Neural cell (in vitro differentiated cells): Measurements from ENCODE around the gene RPS6KA3. TPM values are rescaled to one million over a fixed set of nuclear protein-coding genes. Genes with fewer than 3 reads are reported as not detected.

Experiments
- H2AFZ ChIP-seq: fragments of 200-600, 300-800 bp; sonication (generic), shearing (Covaris generic); 2 replicates; pipeline ENCODE4 v1.6.0; 2014; ENCODE audit warnings: low read depth, mild to moderate bottlenecking, antibody characterized with exemption, low read length, moderate library complexity
- H3F3A ChIP-seq: fragments of 200-600 bp; shearing (Covaris generic); 2 replicates; pipeline ENCODE4 v1.6.1; 2016; ENCODE audit warnings: mild to moderate bottlenecking, moderate library complexity, mixed read lengths, antibody characterized with exemption, low read length; ENCODE audit not compliant: insufficient read depth, poor library complexity, severe bottlenecking
- H3K27ac ChIP-seq: fragments of 200-600, 300-800 bp; sonication (generic), shearing (Covaris generic); 2 replicates; pipeline ENCODE4 v1.5.1; 2014; ENCODE audit warnings: mild to moderate bottlenecking, low read length, moderate library complexity
- H3K27me3 ChIP-seq: fragments of 300-800, 200-600 bp; sonication (generic), shearing (Covaris generic); 2 replicates; pipeline ENCODE4 v1.6.0; 2014; ENCODE audit warnings: mild to moderate bottlenecking, low read depth, low read length, moderate library complexity; ENCODE audit not compliant: insufficient read depth
- H3K36me3 ChIP-seq: fragments of 300-800, 200-600 bp; sonication (generic), shearing (Covaris generic); 2 replicates; pipeline ENCODE4 v1.5.1; 2014; ENCODE audit warnings: mild to moderate bottlenecking, antibody characterized with exemption, low read length, moderate library complexity; ENCODE audit not compliant: insufficient read depth
- H3K4me2 ChIP-seq: fragments of 300-800, 200-600 bp; sonication (generic), shearing (Covaris generic); 2 replicates; pipeline ENCODE4 v1.6.0; 2014; ENCODE audit warnings: mild to moderate bottlenecking, low read length
- H3K4me3 ChIP-seq: fragments of 300-800, 200-600 bp; sonication (generic), shearing (Covaris generic); 2 replicates; pipeline ENCODE4 v1.5.1; 2014; ENCODE audit warnings: mild to moderate bottlenecking, low read length, moderate library complexity
- H3K79me2 ChIP-seq: fragments of 200-600 bp; shearing (Covaris generic); replicated peaks from 2 replicates; pipeline ENCODE4 v1.6.0; 2014; ENCODE audit warnings: mild to moderate bottlenecking, low read length, moderate library complexity; ENCODE audit not compliant: insufficient read depth
- H3K9ac ChIP-seq: fragments of 300-800, 200-600 bp; sonication (generic), shearing (Covaris generic); 2 replicates; pipeline ENCODE4 v1.6.1; 2016; ENCODE audit warnings: mild to moderate bottlenecking, low read length, mixed read lengths
- H3K9me2 ChIP-seq: fragments of 200-600 bp; shearing (Covaris generic); 2 replicates; pipeline ENCODE4 v1.6.1; 2016; ENCODE audit warnings: mild to moderate bottlenecking, low read length, mixed read lengths; ENCODE audit not compliant: insufficient read depth
- H3K9me3 ChIP-seq: fragments of 200-600, 300-800 bp; sonication (generic), shearing (Covaris generic); 2 replicates; pipeline ENCODE4 v1.6.1; 2016; ENCODE audit warnings: mild to moderate bottlenecking, mixed run types, low read length, moderate library complexity, mixed read lengths
- H4K20me1 ChIP-seq: fragments of 200-600 bp; shearing (Covaris generic); 2 replicates; pipeline ENCODE4 v1.6.1; 2016; ENCODE audit warnings: mild to moderate bottlenecking, mixed run types; ENCODE audit not compliant: insufficient read depth
- CTCF ChIP-seq: fragments of 450-650 bp; IDR thresholded peaks from 2 replicates; pipeline ENCODE4 v1.5.1; 2014; ENCODE audit warnings: antibody characterized with exemption, mild to moderate bottlenecking, moderate library complexity; ENCODE audit not compliant: poor library complexity, severe bottlenecking
- EP300 ChIP-seq: fragments of 450-650 bp; conservative IDR thresholded peaks from 2 replicates; pipeline ENCODE4 v1.6.1; 2014; ENCODE audit warnings: antibody characterized with exemption, mild to moderate bottlenecking, moderate library complexity; ENCODE audit not compliant: poor library complexity, severe bottlenecking
- EZH2 ChIP-seq: fragments of 200-600, 300-800 bp; shearing (Covaris generic), sonication (generic); IDR thresholded peaks from 2 replicates; pipeline ENCODE4 v1.6.1; 2014; ENCODE audit warnings: antibody characterized with exemption, low read length, borderline replicate concordance, mild to moderate bottlenecking; ENCODE audit not compliant: insufficient read depth, poor library complexity, severe bottlenecking
- MXI1 ChIP-seq: fragments of 450-650 bp; conservative IDR thresholded peaks from 2 replicates; pipeline ENCODE4 v1.6.1; 2014; ENCODE audit warnings: antibody characterized with exemption, mild to moderate bottlenecking; ENCODE audit not compliant: poor library complexity, severe bottlenecking
- POLR2AphosphoS5 ChIP-seq: IDR thresholded peaks from 2 replicates; pipeline ENCODE4 v1.6.1; 2012
- RAD21 ChIP-seq: fragments of 450-650 bp; conservative IDR thresholded peaks from 2 replicates; pipeline ENCODE4 v1.6.1; 2014; ENCODE audit warnings: antibody characterized with exemption, mild to moderate bottlenecking, moderate library complexity
- REST ChIP-seq: IDR thresholded peaks from 2 replicates; pipeline ENCODE4 v1.6.1; 2012; ENCODE audit warnings: borderline replicate concordance
- SMC3 ChIP-seq: fragments of 450-650 bp; conservative IDR thresholded peaks from 2 replicates; pipeline ENCODE4 v1.6.1; 2014; ENCODE audit warnings: antibody characterized with exemption, mild to moderate bottlenecking, moderate library complexity; ENCODE audit not compliant: poor library complexity
- TAF1 ChIP-seq: IDR thresholded peaks from 2 replicates; pipeline ENCODE4 v1.6.1; 2012; ENCODE audit warnings: low read depth
- polyA plus RNA-seq: library from polyadenylated mRNA; depleted of rRNA; stranded (reverse); fragments of >200 nt; gene quantifications from 2 replicates; pipeline ENCODE4 v1.2.3, GENCODE V29; 2014

Gene RPS6KA3
- polyA plus RNA-seq, 1 donor from 2014 or later = 16.5 TPM

GRCh38 chrX:20230406-20230805 lies 36.3 kb downstream of the RPS6KA3 start (continued):
- TF ChIP-seq EZH2 = no peak

- Histone ChIP-seq H3F3A (no peaks in the 10 kb centered on the region), H3K4me3 (no peak overlapping the region), H3K9ac (no peak overlapping the region)
These were observed 37.6 kb downstream of the RPS6KA3 start for GRCh38 chrX:20229155-20229554.

More at GRCh38 chrX:20229155-20229554, 37.6 kb downstream of the RPS6KA3 start:
- H3K27me3 ChIP-seq = no peaks in the 10 kb centered on the region
- no peaks in the 10 kb centered on the region for H3K9me3 ChIP-seq
- no peaks in the 10 kb centered on the region for H4K20me1 ChIP-seq
- no peaks in the 10 kb centered on the region for H3K36me3 ChIP-seq
- H3K27ac ChIP-seq = no peak overlapping the region
- TF ChIP-seq EP300 = no peak
- no peak for TF ChIP-seq RAD21
- TF ChIP-seq EZH2 = no peak
- no peak for TF ChIP-seq REST
- no peak for TF ChIP-seq SMC3
- TF ChIP-seq TAF1 = no peak
- TF ChIP-seq POLR2AphosphoS5 = no peak
- no peak for TF ChIP-seq MXI1
- no peak for TF ChIP-seq CTCF
- H3K9me2 ChIP-seq = no peaks in the 10 kb centered on the region
- H3K79me2 ChIP-seq = no peaks in the 10 kb centered on the region
- H2AFZ ChIP-seq = no peak overlapping the region
- no peak overlapping the region for H3K4me2 ChIP-seq
